ENCODE measurements around the gene ETV3. TPM values are rescaled to one million over a fixed set of nuclear protein-coding genes. Genes with fewer than 3 reads are reported as not detected.

The ETV3 gene
- total RNA-seq, 1 experiment from 2014 or later = 21.2 TPM

GRCh38 chr1:157141212-157141855 is 3.1 kb upstream of the ETV3 start:
- Histone ChIP-seq H3K4me2 (ENCODE audit: low read length) (no peak overlapping the region), H3K36me3 (ENCODE audit: control insufficient read depth in 1 of 2, insufficient read depth in 2 of 2, low read length in 2 of 2) (no peaks in the 10 kb centered on the region), H3K9ac (ENCODE audit: low read length) (no peak overlapping the region), H3K4me1 (ENCODE audit: control insufficient read depth in 1 of 2, insufficient read depth in 2 of 2, low read length in 2 of 2) (peaks cover 8 to 18% of the 10 kb centered on the region in 2 experiments; a peak in 3 of 4 replicates), H3K79me2 (ENCODE audit: insufficient read depth, low read length) (peaks cover 16% of the 10 kb centered on the region), H3K27ac (ENCODE audit: low read depth, low read length) (no peak overlapping the region), H2AFZ (ENCODE audit: low read depth, low read length, poor library complexity, severe bottlenecking) (no peak overlapping the region), H3K27me3 (ENCODE audit: insufficient read depth, low read length) (no peaks in the 10 kb centered on the region), H4K20me1 (ENCODE audit: insufficient read depth) (peaks cover 7% of the 10 kb centered on the region; the same call in 1 of the 2 replicates), H3K9me3 (ENCODE audit: control insufficient read depth in 1 of 2, insufficient read depth in 1 of 2, low read depth in 1 of 2, low read length in 2 of 2) (no peaks in the 10 kb centered on the region), H3K9me2 (ENCODE audit: insufficient read depth) (no peaks in the 10 kb centered on the region), H3K4me3 (replicated peaks in 1 of 2; ENCODE audit: low read depth in 1 of 2, low read length in 2 of 2) (no peak overlapping the region)
- TF ChIP-seq JUND (IDR thresholded peaks at IDR 0.05) (no peak), CEBPB (IDR thresholded peaks at IDR 0.05; ENCODE audit: low read depth) (no peak), YY1 (IDR thresholded peaks at IDR 0.05; ENCODE audit: extremely low read depth, insufficient replicate concordance, low read depth, low read length) (no peak), SP1 (IDR thresholded peaks at IDR 0.05; ENCODE audit: low read depth) (no peak), ELF1 (IDR thresholded peaks at IDR 0.05; ENCODE audit: borderline replicate concordance, low read depth) (no peak), ZBTB33 (IDR thresholded peaks at IDR 0.05; ENCODE audit: extremely low read depth, insufficient replicate concordance, low read length) (no peak), RAD21 (IDR thresholded peaks at IDR 0.05; ENCODE audit: low read depth) (no peak), POLR2AphosphoS5 (IDR thresholded peaks at IDR 0.05; ENCODE audit: low read depth, low read length) (no peak), MAX (IDR thresholded peaks at IDR 0.05) (no peak), EZH2phosphoT487 (IDR thresholded peaks at IDR 0.05; ENCODE audit: borderline replicate concordance) (no peak), SRF (IDR thresholded peaks at IDR 0.05; ENCODE audit: low read depth) (no peak), TCF7L2 (IDR thresholded peaks at IDR 0.05; ENCODE audit: borderline replicate concordance, extremely low read depth, insufficient read depth, insufficient read length) (no peak), ZFX (IDR thresholded peaks at IDR 0.05) (no peak), FOSL1 (IDR thresholded peaks at IDR 0.05; ENCODE audit: low read depth) (no peak), CTCF (IDR thresholded peaks at IDR 0.05 in 2 of 3, conservative IDR thresholded peaks at IDR 0.05 in 1 of 3; ENCODE audit: borderline replicate concordance in 1 of 3, insufficient read depth in 1 of 3, low read depth in 2 of 3, low read length in 2 of 3) (no peak), ATF3 (IDR thresholded peaks at IDR 0.05) (no peak), CBX3 (IDR thresholded peaks at IDR 0.05; ENCODE audit: low read depth) (no peak), SIN3A (IDR thresholded peaks at IDR 0.05; ENCODE audit: low read depth) (no peak)
- TF ChIP-seq, protein P1, sequence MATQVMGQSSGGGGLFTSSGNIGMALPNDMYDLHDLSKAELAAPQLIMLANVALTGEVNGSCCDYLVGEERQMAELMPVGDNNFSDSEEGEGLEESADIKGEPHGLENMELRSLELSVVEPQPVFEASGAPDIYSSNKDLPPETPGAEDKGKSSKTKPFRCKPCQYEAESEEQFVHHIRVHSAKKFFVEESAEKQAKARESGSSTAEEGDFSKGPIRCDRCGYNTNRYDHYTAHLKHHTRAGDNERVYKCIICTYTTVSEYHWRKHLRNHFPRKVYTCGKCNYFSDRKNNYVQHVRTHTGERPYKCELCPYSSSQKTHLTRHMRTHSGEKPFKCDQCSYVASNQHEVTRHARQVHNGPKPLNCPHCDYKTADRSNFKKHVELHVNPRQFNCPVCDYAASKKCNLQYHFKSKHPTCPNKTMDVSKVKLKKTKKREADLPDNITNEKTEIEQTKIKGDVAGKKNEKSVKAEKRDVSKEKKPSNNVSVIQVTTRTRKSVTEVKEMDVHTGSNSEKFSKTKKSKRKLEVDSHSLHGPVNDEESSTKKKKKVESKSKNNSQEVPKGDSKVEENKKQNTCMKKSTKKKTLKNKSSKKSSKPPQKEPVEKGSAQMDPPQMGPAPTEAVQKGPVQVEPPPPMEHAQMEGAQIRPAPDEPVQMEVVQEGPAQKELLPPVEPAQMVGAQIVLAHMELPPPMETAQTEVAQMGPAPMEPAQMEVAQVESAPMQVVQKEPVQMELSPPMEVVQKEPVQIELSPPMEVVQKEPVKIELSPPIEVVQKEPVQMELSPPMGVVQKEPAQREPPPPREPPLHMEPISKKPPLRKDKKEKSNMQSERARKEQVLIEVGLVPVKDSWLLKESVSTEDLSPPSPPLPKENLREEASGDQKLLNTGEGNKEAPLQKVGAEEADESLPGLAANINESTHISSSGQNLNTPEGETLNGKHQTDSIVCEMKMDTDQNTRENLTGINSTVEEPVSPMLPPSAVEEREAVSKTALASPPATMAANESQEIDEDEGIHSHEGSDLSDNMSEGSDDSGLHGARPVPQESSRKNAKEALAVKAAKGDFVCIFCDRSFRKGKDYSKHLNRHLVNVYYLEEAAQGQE (IDR thresholded peaks at IDR 0.05; ENCODE audit: low read depth) = no peak
- intact Hi-C loops (cut with micrococcal nuclease) = no loop called here
- BruUV-seq (replicated peaks) = no TSS peak
- ATAC-seq (no peak), DNase-seq (ENCODE audit: low read depth, low spot score) (no peak)
- POLR2A ChIA-PET = no interaction called here
- CTCF ChIA-PET = interaction anchor here (1.8 to 2.0 kb wide), 2 partner anchors 14 to 51 kb away, joined by 6 to 14 read pairs; no protein-coding TSS in a partner anchor
- RAD21 ChIA-PET (ENCODE audit: low non-redundant PET in 1 of 2, low total read pairs in 2 of 2, uncharacterized antibody in 2 of 2, unreplicated experiment in 2 of 2) = no interaction called here
